ENCODE data around the gene CDH26. TPM values are rescaled to one million over a fixed set of nuclear protein-coding genes. Genes with fewer than 3 reads are reported as not detected.
A peak's percentile ranks its signal among the peaks of the same experiment; 100 is the strongest.

The CDH26 gene
- total and polyA plus RNA-seq, 4 donors = 0.99 to 5.0 (median 1.5) TPM

DNA sequence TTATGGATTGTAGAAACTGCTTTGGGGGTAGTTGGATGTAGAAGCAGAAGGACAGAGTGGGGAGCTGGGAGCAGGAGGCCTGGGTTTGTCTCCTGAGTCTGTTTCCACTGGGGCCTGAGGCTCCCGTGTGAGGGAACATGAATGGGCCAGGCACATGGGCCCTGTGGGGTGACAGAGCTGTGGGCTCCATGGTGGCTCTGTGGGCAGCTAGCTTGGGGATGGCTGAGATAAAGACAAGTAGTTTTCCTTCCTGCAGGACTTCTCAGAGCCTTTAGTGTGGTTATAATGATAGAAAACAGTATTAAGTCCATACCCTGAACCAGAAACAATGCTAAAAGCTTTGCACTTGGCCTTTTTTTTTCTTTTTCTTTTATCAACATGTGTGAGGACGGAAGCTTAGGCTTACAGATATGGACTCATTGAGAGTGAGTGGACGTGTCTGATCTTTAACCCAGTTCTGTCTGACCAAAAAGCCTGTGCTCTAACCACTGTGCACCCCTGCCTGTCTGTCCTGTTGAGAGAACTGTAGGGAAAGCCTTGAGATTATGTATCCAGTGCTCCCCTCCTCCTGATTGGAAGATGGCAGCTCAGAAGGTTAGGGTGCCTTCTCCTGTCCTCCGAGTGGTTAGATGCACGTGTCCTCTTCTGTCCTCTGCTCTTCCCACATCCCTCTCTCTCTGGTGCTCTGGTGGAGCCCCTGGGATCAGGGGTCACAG lies 98.3 kb downstream of the CDH26 start:
- no peaks in the 10 kb centered on the region for H3K36me3 ChIP-seq (ENCODE audit: control insufficient read depth, insufficient read depth, low read length)
- no peak overlapping the region for H3K4me3 ChIP-seq (ENCODE audit: low read depth, low read length)
- H3K4me1 ChIP-seq (ENCODE audit: control insufficient read depth, insufficient read depth, low read length) = peaks cover 15% of the 10 kb centered on the region
- no peak overlapping the region for H3K27ac ChIP-seq (ENCODE audit: low read depth, low read length)
- DNase-seq (ENCODE audit: low read depth in 4 of 6, low spot score in 6 of 6) = no peak
- 79% methylated on average over 3 of the region's 5 CpGs for WGBS (ENCODE audit: insufficient coverage)
- H3K9me3 ChIP-seq (ENCODE audit: control insufficient read depth, insufficient read depth, low read length) = no peaks in the 10 kb centered on the region
- no peaks in the 10 kb centered on the region for H3K27me3 ChIP-seq (ENCODE audit: control insufficient read depth, insufficient read depth, low read length)

DNA sequence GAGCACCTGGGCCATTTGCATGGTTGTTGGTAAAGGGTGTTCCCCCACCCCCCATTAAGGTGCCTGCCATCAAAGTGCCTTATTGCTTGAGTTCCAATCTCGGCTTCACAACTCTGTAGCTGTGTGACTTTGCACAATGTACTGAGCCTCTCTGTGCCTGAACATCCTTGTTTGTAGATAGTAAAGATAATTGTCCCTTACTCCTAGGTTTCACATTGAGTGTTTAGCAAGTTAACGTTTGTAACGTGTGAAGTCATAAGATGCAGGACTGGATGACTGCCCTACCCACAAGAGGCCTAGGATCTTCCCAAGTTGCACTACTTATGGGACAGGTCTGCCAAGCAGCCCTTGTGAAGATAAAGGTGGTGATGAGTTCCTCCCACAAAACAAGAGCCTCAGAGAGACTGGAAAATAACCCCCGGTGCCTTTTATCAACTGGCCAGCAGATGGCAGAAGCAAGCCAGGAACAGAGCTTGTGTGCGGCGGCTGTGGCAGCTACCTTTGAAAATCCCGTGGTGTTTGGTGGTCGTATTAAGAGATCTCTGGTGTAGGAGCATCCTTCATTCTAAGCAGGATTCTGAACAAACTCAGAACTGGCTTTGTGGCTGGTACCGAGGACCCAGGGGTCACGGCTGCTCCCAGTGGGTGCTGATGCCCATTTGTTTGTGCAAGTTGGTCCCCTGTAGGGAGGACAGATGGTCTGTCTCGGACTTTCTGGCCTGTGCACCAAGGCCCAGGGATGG lies 99.1 kb downstream of the CDH26 start:
- DNase-seq (ENCODE audit: low read depth in 4 of 6, low spot score in 6 of 6) = peak; percentile 57 to 96 (median 73)
- Histone ChIP-seq H3K36me3 (ENCODE audit: control insufficient read depth, insufficient read depth, low read length) (no peaks in the 10 kb centered on the region), H3K27ac (ENCODE audit: low read depth, low read length) (no peak overlapping the region), H3K4me1 (ENCODE audit: control insufficient read depth, insufficient read depth, low read length) (peaks cover 18% of the 10 kb centered on the region), H3K9me3 (ENCODE audit: control insufficient read depth, insufficient read depth, low read length) (no peaks in the 10 kb centered on the region), H3K27me3 (ENCODE audit: control insufficient read depth, insufficient read depth, low read length) (no peaks in the 10 kb centered on the region), H3K4me3 (ENCODE audit: low read depth, low read length) (no peak overlapping the region)
- WGBS (ENCODE audit: insufficient coverage) = 17% methylated on average over 7 of the region's 11 CpGs

DNA sequence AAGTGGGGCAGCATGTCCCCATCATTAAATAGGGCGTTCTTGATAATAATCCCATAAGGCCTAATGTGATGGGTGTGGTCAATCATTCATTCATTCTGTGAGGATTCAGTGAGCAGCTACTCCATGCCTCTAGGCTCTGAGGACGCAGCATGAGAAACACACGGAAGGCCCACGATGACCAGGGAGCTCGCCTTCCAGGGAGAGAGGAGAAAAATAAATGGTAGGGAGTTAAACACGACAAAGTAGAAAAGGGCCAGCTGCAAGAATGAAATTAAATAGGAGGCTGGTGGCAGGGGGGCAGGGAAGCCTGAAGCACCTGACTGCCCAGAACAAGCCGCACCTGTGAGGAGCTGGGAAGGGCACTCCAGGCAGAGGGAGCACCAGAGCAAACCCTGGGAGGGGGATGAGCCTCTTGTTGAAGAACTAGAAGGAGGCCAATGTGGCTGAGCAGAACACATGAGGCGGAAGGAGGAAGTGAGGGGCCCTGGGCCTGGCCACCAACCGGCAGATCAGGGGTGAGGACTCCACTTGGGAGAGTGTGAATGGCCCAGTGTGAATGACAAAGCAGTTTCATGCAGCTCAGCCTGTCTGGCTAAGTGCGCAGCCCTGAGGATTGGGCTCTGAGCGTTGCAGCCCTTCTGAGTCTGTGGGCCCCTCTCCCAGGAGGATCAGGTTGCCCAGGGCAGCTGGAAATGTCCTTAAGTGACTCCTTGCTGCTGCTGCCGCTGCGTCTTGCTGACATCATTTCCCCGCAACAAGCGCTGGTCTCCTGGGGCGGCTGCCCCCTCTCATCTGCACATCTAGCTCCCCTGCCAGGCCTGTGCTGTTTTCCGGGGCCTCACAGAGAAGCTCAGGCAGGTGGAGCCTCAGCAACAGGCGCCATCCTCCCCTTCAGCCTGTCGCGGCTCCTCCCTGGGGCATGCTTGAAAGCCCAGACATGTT lies 99.9 kb downstream of the CDH26 start:
- Histone ChIP-seq H3K4me3 (ENCODE audit: low read depth, low read length) (no peak overlapping the region), H3K27ac (ENCODE audit: low read depth, low read length) (no peak overlapping the region), H3K4me1 (ENCODE audit: control insufficient read depth, insufficient read depth, low read length) (peaks cover 26% of the 10 kb centered on the region), H3K9me3 (ENCODE audit: control insufficient read depth, insufficient read depth, low read length) (no peaks in the 10 kb centered on the region), H3K27me3 (ENCODE audit: control insufficient read depth, insufficient read depth, low read length) (no peaks in the 10 kb centered on the region), H3K36me3 (ENCODE audit: control insufficient read depth, insufficient read depth, low read length) (no peaks in the 10 kb centered on the region)
- WGBS (ENCODE audit: insufficient coverage) = 56% methylated on average over 19 of the region's 20 CpGs
- DNase-seq (ENCODE audit: low read depth in 4 of 6, low spot score in 6 of 6) = peak in 1 of 6 donors; percentile 17

DNA sequence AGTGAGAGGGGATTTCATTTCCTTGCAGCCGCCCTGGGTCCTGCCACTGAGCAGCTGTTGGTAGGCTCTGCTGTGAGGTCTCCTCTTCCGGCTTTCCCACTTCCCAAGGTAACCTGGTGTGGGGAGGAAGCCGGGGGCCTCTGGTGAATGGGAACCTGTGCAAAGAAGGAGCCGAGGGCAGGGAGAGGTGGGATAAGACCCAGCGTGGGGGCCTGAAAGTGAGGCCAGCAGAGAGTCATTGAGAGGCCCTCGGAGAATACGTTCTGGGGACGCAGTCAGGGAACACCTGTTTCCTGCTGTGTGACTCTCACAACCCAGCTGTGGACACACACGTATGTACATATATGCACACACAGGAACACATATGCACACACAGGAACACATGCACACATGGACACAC lies 100.7 kb downstream of the CDH26 start:
- DNase-seq (ENCODE audit: low read depth in 4 of 6, low spot score in 6 of 6) = no peak
- H3K9me3 ChIP-seq (ENCODE audit: control insufficient read depth, insufficient read depth, low read length) = no peaks in the 10 kb centered on the region
- H3K36me3 ChIP-seq (ENCODE audit: control insufficient read depth, insufficient read depth, low read length) = no peaks in the 10 kb centered on the region
- no peaks in the 10 kb centered on the region for H3K27me3 ChIP-seq (ENCODE audit: control insufficient read depth, insufficient read depth, low read length)
- peaks cover 30% of the 10 kb centered on the region for H3K4me1 ChIP-seq (ENCODE audit: control insufficient read depth, insufficient read depth, low read length)
- no peak overlapping the region for H3K4me3 ChIP-seq (ENCODE audit: low read depth, low read length)
- 78% methylated on average over 9 of the region's 9 CpGs for WGBS (ENCODE audit: insufficient coverage)
- no peak overlapping the region for H3K27ac ChIP-seq (ENCODE audit: low read depth, low read length)

DNA sequence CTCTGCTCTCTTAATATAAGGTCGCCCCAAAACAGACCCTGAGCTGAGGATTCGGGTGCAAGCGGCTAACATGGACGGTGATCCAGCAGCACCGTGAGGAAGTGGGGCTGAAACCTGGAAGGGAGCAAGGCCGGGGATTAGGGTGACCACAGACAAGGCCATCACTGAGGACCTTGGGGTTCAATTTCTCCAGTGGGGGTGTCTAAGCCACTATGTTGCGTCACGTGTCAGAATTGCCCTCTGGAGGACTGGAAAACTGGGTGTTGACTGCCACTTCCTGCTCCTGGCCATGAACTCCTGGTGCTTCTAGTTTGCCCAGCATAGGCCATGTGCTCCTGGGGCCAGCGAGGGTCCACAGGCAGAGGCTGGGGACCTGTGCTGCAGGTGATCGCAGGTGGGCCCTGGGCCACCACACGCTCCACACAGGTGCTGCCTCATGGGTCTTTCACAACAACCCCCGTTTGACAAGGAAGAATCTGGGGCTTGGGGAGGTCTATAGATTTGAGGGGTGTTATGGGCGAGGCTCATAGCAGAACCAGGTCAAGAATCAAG lies 101.9 kb downstream of the CDH26 start:
- no peak for DNase-seq (ENCODE audit: low read depth in 4 of 6, low spot score in 6 of 6)
- H3K36me3 ChIP-seq (ENCODE audit: control insufficient read depth, insufficient read depth, low read length) = no peaks in the 10 kb centered on the region
- H3K27ac ChIP-seq (ENCODE audit: low read depth, low read length) = no peak overlapping the region
- no peaks in the 10 kb centered on the region for H3K27me3 ChIP-seq (ENCODE audit: control insufficient read depth, insufficient read depth, low read length)
- 96% methylated on average over 13 of the region's 13 CpGs for WGBS (ENCODE audit: insufficient coverage)
- H3K9me3 ChIP-seq (ENCODE audit: control insufficient read depth, insufficient read depth, low read length) = no peaks in the 10 kb centered on the region
- H3K4me3 ChIP-seq (ENCODE audit: low read depth, low read length) = no peak overlapping the region
- peaks cover 30% of the 10 kb centered on the region for H3K4me1 ChIP-seq (ENCODE audit: control insufficient read depth, insufficient read depth, low read length)

DNA sequence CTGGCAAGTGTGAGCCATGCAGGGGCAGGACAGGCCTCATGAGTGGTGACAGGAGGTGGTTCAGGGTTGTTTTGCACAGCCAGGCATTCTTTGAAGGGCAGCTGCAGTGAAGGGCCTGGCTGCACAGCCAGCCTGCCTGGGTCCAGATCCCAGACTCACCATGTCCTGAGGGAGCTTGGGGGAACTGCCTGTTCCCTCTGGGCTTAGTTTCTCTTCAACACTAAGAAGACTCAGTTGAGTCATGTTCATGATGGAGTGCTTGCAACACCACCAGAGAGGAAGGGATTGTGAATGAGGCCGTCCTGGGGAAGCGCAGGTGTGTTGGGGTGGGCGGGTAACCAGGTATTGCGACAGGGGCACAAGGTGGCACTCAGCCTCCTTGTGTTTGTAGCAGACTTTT lies 102.4 kb downstream of the CDH26 start:
- Histone ChIP-seq H3K36me3 (ENCODE audit: control insufficient read depth, insufficient read depth, low read length) (no peaks in the 10 kb centered on the region), H3K4me3 (ENCODE audit: low read depth, low read length) (no peak overlapping the region), H3K27ac (ENCODE audit: low read depth, low read length) (no peak overlapping the region), H3K4me1 (ENCODE audit: control insufficient read depth, insufficient read depth, low read length) (peaks cover 30% of the 10 kb centered on the region), H3K27me3 (ENCODE audit: control insufficient read depth, insufficient read depth, low read length) (no peaks in the 10 kb centered on the region), H3K9me3 (ENCODE audit: control insufficient read depth, insufficient read depth, low read length) (no peaks in the 10 kb centered on the region)
- DNase-seq (ENCODE audit: low read depth in 4 of 6, low spot score in 6 of 6) = no peak
- 95% methylated on average over 4 of the region's 4 CpGs for WGBS (ENCODE audit: insufficient coverage)

DNA sequence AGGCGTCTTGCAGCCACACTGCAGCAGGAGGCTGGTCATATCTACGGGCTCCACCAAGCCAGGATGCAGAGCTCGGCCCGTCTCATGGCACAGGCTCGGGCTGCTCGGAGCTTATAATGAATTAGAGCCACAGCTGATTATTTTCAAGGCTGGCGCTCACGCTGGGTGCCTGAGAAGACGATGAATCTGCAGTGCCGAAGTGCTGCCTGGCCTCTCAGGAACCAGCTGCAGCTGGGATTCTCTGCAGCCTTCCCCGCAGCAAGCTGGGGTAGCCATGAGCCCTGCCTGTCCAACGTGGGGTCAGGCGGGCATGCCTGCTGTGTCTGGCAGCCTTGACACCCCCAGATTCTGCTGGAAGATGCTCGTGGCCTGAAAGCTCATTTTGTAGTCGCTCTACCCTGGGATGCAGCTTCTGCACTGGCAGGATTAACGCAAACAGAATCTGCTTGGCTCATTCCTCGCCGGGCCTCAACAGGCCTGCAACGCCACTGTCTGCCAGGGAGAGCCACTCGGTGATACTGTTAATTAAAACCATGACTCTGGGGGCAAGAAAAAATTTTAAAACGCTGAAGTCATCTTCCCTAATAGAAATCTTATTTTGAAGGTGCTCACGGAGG lies 104.3 kb downstream of the CDH26 start:
- no peaks in the 10 kb centered on the region for H3K27me3 ChIP-seq (ENCODE audit: control insufficient read depth, insufficient read depth, low read length)
- H3K4me1 ChIP-seq (ENCODE audit: control insufficient read depth, insufficient read depth, low read length) = peaks cover 28% of the 10 kb centered on the region
- no peaks in the 10 kb centered on the region for H3K9me3 ChIP-seq (ENCODE audit: control insufficient read depth, insufficient read depth, low read length)
- DNase-seq (ENCODE audit: low read depth in 4 of 6, low spot score in 6 of 6) = peak in 4 of 6 donors; percentile 26 to 86 (median 52)
- no peaks in the 10 kb centered on the region for H3K36me3 ChIP-seq (ENCODE audit: control insufficient read depth, insufficient read depth, low read length)
- H3K4me3 ChIP-seq (ENCODE audit: low read depth, low read length) = no peak overlapping the region
- peak overlapping the region; percentile 72 for H3K27ac ChIP-seq (ENCODE audit: low read depth, low read length)
- 45% methylated on average over 20 of the region's 22 CpGs for WGBS (ENCODE audit: insufficient coverage)

DNA sequence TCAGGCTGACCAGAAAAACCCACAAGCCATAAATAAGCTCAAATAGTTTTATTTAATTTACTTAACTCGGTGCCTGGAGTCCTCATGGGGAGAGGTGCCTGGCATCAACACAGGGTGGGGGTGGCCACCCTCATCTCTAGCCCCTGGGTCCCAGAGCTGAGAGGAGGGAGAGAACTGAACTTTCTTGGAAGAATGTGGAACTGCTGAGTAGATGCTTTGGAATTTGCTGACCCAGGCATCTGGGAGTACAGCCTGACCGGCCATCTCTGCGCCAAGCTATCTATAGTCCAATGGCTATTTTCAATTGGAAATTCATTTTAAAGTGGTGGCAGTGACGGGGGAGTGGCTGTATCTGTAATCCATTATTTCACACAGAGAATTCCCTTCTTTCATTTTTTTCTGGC lies 104.8 kb downstream of the CDH26 start:
- peaks cover 23% of the 10 kb centered on the region for H3K4me1 ChIP-seq (ENCODE audit: control insufficient read depth, insufficient read depth, low read length)
- no peak overlapping the region for H3K4me3 ChIP-seq (ENCODE audit: low read depth, low read length)
- H3K27ac ChIP-seq (ENCODE audit: low read depth, low read length) = peak overlapping the region; percentile 72
- H3K27me3 ChIP-seq (ENCODE audit: control insufficient read depth, insufficient read depth, low read length) = no peaks in the 10 kb centered on the region
- H3K9me3 ChIP-seq (ENCODE audit: control insufficient read depth, insufficient read depth, low read length) = no peaks in the 10 kb centered on the region
- H3K36me3 ChIP-seq (ENCODE audit: control insufficient read depth, insufficient read depth, low read length) = no peaks in the 10 kb centered on the region
- 90% methylated on average over 2 of the region's 4 CpGs for WGBS (ENCODE audit: insufficient coverage)
- peak in 1 of 6 donors; percentile 27 for DNase-seq (ENCODE audit: low read depth in 4 of 6, low spot score in 6 of 6)

Measured in spinal cord (tissue), 10 donors.